HG03432 (cell line): ENCODE results near the gene RNU5B-1.

Experiments used
- ATAC-seq: cut with Tn5 transposase; IDR thresholded peaks from one replicate; pipeline ENCODE4 v1.9.1; 2021; ENCODE audit warnings: mild to moderate bottlenecking, moderate library complexity; ENCODE audit not compliant: unreplicated experiment

RNU5B-1 gene

DNA sequence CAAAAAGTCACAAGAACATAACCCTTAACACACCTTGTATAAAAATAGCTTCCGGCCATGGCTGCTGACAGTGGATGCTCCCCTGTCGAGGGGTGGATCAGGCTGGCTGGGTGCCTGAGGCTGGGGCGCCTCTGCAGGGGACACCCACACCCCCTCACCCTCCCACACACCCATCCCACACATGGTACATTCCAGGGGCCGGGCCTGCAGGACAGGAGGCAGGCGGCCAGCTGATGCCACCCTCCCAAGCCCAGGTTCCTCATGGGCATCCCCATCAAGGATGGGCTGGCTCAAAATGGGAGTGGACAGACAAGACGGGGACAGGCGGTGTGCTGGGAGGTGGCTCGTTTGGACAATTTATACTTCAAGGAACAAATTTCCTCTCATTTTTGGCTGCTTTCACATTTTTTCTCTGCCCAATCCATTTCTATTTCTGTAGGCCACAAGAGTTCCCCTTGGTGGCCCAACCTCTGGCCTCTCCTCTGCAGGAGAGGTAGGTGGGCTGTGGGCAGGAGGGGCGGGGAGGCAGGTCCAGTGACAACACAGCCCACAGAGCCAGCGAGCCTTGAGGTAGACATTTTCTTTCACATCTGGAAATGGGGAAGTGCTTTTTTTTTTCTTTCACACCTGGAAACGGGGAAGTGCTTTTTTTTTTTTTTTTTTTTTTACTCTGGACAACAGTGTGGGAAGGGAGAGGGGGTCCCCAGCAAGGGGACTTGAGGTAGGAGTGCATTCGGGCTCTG is 23.3 kb downstream of the RNU5B-1 start:
- no peak for ATAC-seq

DNA sequence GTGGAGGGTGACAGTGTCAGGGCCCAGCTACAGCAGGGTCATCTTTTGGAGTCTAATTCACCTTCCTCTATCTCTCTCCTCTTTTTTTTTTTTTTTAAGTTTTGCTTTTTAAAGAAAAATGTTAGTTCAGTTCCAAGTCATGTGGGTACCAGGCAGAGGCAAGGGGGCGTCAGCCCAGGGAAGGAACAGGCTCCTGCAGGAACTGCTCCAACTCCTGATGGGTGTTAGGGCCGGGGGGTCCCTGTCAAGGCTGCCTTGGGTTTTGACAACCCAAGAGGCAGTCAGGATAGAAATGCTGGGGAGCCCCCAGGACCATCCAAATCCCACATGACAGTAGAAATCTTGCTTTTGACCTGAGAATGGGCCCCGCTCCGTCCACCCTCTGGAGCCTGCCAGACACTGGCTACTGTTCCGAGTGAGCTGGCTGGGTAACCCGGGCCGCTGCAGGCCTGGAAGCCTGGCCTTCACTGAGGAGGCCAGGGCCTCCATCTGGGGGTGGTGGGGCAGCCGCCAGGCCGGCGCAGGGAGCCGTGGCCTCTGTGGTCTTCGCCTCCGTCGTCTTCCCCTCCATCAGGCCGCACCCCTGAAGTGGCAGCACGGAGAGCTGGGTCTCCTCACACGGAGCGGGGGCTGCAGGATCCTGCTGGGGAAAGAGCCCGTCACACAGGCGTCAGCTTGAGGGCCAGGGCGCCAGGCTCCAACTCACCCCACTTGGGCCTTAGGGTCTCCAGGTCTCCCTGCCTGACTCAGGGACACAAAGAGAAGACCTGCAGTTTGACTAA is 24.2 kb downstream of the RNU5B-1 start:
- no peak for ATAC-seq

- ATAC-seq, result no peak
Observed at GRCh38 chr15:65329288-65329983, 25.0 kb downstream of the RNU5B-1 start.

GRCh38 chr15:65329984-65330735 is 25.7 kb downstream of the RNU5B-1 start:
- ATAC-seq, result no peak

DNA sequence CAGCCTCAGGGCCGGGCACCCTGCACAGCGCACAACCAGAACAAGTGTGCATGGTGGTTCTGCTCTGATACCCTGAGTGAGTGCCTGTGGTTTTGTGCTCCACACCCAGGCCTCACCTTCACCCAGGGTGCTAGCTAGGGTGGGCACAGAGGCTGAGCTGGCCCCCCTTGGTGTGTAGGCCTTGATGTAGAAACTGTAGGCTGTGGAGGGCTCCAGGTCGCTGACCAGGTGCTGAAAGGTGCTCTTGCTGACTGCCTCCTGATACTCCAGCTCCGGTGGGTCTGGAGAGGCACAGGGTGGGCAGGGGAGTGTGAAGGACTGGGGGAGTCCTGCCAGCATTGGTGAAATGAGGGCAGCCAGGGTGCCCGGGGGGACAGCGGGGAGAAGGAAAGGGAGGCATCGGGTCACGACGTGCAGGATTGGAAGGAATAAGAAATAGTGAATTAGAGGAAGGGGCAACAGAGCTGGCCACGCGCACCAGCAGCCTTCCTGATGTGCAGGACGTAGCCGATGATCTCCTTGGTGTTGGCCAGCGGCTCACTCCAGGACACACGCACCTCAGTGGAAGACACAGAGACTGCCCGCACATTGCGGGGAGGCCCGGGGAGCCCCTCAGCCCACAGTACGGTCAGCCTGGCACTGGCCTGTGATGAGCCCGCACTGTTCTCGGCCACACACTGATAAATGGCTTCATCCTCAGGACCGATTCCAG is 26.6 kb downstream of the RNU5B-1 start:
- no peak for ATAC-seq

GRCh38 chr15:65331811-65332210 is 27.3 kb downstream of the RNU5B-1 start:
- no peak for ATAC-seq

GRCh38 chr15:65332391-65333147 is 28.1 kb downstream of the RNU5B-1 start:
- no peak for ATAC-seq

GRCh38 chr15:65333148-65333820 is 28.8 kb downstream of the RNU5B-1 start:
- no peak for ATAC-seq

GRCh38 chr15:65333856-65334255 is 29.4 kb downstream of the RNU5B-1 start:
- ATAC-seq, result no peak

DNA sequence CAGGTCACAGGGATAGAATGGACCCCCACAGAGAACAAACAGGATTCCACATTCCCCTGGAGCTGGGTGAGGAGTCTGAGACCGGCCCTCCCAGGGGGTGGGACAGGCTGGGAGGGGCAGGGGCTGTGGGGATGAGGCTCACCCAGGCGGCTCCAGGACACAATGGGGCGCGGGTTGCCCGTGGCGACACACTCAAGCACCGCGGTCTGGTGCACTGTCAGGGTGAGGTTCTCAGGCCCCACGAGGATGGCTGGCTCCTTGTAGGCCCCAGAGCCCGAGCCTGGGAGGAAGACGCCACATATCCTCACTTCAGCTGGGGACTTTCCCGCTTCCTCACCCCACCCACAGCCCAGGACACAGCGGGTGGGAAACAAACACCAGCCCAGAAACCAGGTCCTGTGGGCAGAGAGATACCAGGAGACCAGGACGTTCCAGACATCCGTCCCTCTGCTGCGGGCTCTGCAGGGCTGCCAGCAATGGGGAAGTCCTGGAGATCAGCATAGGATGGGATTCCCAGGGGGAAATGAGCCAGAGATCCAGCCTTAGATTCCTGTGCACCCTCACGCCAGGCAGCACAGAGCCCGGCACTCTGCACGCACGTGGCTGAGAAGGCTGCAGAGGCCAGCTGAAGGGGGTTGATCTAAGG is 30.2 kb downstream of the RNU5B-1 start:
- ATAC-seq, result no peak

GRCh38 chr15:65335278-65336055 is 31.0 kb downstream of the RNU5B-1 start:
- no peak for ATAC-seq

DNA sequence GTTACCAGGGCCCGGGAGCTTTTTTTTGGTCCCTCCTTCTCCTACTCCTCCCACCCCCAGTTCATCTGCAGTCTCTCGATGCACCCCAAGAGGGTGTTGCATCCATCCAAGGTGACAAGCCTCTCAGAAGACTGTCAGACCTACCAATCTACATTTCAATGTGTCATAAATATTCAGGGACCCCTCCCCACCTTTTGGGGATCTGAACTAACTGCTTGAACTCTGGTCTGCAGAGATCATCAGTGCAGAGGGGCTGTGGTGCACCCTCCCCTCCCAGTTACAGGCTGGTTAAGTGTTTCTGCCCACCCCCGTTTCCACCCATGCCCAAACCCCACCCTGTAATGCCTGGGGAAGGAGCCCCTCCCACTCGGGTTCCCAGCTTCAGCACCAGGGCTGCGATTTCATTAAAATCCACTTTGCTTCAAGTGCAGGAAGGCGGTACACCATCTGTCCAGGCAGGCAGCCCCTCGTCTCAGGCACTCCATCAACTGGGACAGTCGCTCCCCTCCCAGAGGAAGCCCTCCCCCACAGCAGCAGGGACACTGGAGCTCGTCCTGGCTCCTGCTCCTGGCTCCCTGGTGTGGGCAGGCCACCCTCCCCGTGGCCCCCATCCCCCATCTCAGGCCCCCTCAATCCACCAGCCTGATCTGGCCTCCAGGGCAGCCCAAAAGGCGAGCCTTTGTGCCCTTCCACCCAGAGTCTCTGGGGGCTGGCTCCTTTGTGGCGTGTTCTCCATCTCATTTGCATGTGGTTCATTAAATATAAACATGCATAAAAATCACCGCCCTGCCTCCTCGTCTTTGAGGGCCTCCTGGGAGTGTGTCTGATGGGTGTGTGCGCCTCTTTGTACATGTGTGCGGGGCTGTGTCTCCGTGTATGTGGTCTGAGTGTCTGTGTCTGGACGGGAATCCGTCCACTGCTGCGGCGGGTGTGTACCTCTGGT is 32.3 kb downstream of the RNU5B-1 start:
- no peak for ATAC-seq

DNA sequence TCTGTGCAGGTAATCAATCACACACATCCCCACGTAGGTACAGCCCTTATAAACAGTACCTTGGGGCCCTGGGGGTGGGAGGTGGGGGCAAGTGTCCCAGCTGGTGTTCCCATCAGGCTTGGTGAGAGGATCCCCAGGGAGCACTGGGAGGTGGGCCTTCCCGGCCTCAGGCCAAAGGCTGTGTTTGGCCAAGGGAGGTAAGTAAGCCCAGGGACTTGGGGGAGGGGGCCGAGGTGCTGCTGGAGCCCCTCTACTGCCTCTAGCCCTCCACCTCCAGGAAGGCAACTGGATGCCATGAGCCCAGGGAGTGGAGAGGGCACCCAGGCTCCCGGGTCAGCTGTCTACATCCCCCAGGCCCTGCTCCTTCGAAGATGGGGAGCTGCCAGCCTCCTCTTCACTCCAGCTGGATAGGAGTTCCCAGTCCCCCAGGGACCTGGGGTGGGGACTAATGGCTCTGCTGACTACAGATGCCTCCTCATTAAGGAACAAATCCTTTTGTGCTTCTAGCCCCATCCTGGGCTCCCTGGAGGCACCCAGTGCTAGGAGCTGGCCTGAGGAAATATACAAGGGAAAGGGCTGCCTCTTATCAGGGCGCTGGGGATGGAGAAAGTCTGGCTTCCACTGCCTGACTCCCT is 33.1 kb downstream of the RNU5B-1 start:
- no peak for ATAC-seq

GRCh38 chr15:65338366-65338765 is 33.9 kb downstream of the RNU5B-1 start:
- no peak for ATAC-seq

GRCh38 chr15:65338823-65339222 is 34.3 kb downstream of the RNU5B-1 start:
- ATAC-seq, result no peak

DNA sequence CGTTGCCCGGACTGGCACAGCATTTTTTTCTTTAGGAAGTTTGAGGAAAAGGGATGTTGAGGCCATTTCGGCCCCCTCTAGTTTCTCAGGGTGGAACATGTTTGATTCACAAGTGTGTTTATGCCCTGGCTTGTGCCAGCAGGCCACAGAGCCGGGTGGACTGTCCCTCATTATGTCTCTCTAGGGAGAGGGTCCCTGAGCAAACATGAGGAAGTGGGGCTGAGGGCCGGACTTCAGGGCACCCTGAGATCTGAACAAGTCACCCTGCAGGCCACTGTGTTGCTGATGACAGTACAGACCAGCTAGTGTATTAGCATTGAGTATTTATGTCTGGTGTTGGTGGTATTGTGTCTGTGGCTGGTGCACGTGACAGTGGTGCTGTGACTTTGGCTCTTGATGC is 34.9 kb downstream of the RNU5B-1 start:
- ATAC-seq, result no peak
